ENCODE data around the gene RHCG. TPM values are rescaled to one million over a fixed set of nuclear protein-coding genes. Genes with fewer than 3 reads are reported as not detected.

Gene RHCG
- total RNA-seq, 1 experiment from 2014 or later = not detected

GRCh38 chr15:89483079-89483478 lies 13.3 kb downstream of the RHCG start:
- Histone ChIP-seq H3K4me1 (ENCODE audit: insufficient read depth, low read length) (peaks cover 14% of the 10 kb centered on the region), H3K4me3 (ENCODE audit: low read length) (no peak overlapping the region), H3K9me3 (ENCODE audit: low read length) (no peaks in the 10 kb centered on the region), H3F3A (ENCODE audit: low read length, unreplicated experiment) (no peaks in the 10 kb centered on the region), H3K9ac (ENCODE audit: low read length) (no peak overlapping the region), H3K27me3 (ENCODE audit: low read length) (no peaks in the 10 kb centered on the region), H3K9me2 (replicated peaks; ENCODE audit: low read length) (no peaks in the 10 kb centered on the region), H2AFZ (ENCODE audit: low read length) (no peak overlapping the region), H3K4me2 (ENCODE audit: low read length) (no peak overlapping the region), H4K20me1 (ENCODE audit: low read length) (no peaks in the 10 kb centered on the region), H3K27ac (ENCODE audit: low read length) (no peak overlapping the region), H3K79me2 (ENCODE audit: low read length) (no peaks in the 10 kb centered on the region), H3K36me3 (ENCODE audit: low read depth, low read length) (no peaks in the 10 kb centered on the region)
- ATAC-seq = no peak
- ChIA-PET CTCF (no interaction called here), POLR2A (ENCODE audit: unreplicated experiment) (no interaction called here)
- intact Hi-C loops (cut with micrococcal nuclease) = no loop called here
- BruUV-seq (replicated peaks) = no TSS peak
- TF ChIP-seq EZH2 (IDR thresholded peaks at IDR 0.05; ENCODE audit: low read length, unreplicated experiment) (no peak), EZH2phosphoT487 (IDR thresholded peaks at IDR 0.05; ENCODE audit: borderline replicate concordance, low read length) (no peak), CTCF (conservative IDR thresholded peaks at IDR 0.05; ENCODE audit: low read depth, low read length) (no peak)
- no peak for DNase-seq

- Histone ChIP-seq H3K9me2 (replicated peaks; ENCODE audit: low read length) (no peaks in the 10 kb centered on the region), H3K4me1 (ENCODE audit: insufficient read depth, low read length) (peaks cover 14% of the 10 kb centered on the region), H3K36me3 (ENCODE audit: low read depth, low read length) (no peaks in the 10 kb centered on the region), H3K4me2 (ENCODE audit: low read length) (no peak overlapping the region), H3K9me3 (ENCODE audit: low read length) (no peaks in the 10 kb centered on the region), H3K79me2 (ENCODE audit: low read length) (no peaks in the 10 kb centered on the region), H3K9ac (ENCODE audit: low read length) (no peak overlapping the region), H2AFZ (ENCODE audit: low read length) (no peak overlapping the region), H3K27me3 (ENCODE audit: low read length) (no peaks in the 10 kb centered on the region), H4K20me1 (ENCODE audit: low read length) (no peaks in the 10 kb centered on the region), H3K27ac (ENCODE audit: low read length) (no peak overlapping the region), H3K4me3 (ENCODE audit: low read length) (no peak overlapping the region), H3F3A (ENCODE audit: low read length, unreplicated experiment) (no peaks in the 10 kb centered on the region)
- intact Hi-C loops (cut with micrococcal nuclease) = no loop called here
- DNase-seq (no peak), ATAC-seq (no peak)
- no TSS peak for BruUV-seq (replicated peaks)
- CTCF ChIA-PET = no interaction called here
- POLR2A ChIA-PET (ENCODE audit: unreplicated experiment) = no interaction called here
- TF ChIP-seq CTCF (conservative IDR thresholded peaks at IDR 0.05; ENCODE audit: low read depth, low read length) = no peak
- no peak for TF ChIP-seq EZH2 (IDR thresholded peaks at IDR 0.05; ENCODE audit: low read length, unreplicated experiment)
- no peak for TF ChIP-seq EZH2phosphoT487 (IDR thresholded peaks at IDR 0.05; ENCODE audit: borderline replicate concordance, low read length)
These were observed 14.2 kb downstream of the RHCG start for GRCh38 chr15:89482139-89482538.

DNA sequence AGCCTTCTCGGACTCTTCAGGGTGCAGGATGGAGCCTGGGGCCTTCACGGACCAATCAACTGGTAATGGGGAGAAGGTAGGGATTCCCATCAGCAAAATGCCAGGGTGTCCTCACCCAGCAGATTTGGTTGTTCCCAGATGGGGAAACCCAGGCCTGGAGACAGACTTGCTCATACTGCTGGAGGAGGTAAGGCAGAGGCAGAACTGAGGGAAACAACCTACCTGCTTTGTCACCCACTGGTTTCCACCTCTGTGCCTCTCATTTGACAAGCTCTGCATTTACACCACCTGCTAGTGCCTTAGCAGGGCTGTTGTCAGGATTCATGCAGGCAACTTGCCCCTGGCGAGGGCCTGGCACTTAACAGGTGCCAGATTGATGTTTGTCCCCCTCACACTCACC lies 15.9 kb downstream of the RHCG start:
- TF ChIP-seq CTCF (conservative IDR thresholded peaks at IDR 0.05; ENCODE audit: low read depth, low read length) (no peak), EZH2 (IDR thresholded peaks at IDR 0.05; ENCODE audit: low read length, unreplicated experiment) (no peak), EZH2phosphoT487 (IDR thresholded peaks at IDR 0.05; ENCODE audit: borderline replicate concordance, low read length) (no peak)
- H3F3A ChIP-seq (ENCODE audit: low read length, unreplicated experiment) = no peaks in the 10 kb centered on the region
- no peak overlapping the region for H3K27ac ChIP-seq (ENCODE audit: low read length)
- no peak overlapping the region for H2AFZ ChIP-seq (ENCODE audit: low read length)
- no peak overlapping the region for H3K9ac ChIP-seq (ENCODE audit: low read length)
- no peaks in the 10 kb centered on the region for H3K9me2 ChIP-seq (replicated peaks; ENCODE audit: low read length)
- no peaks in the 10 kb centered on the region for H4K20me1 ChIP-seq (ENCODE audit: low read length)
- ChIA-PET CTCF (no interaction called here), POLR2A (ENCODE audit: unreplicated experiment) (no interaction called here)
- no peaks in the 10 kb centered on the region for H3K79me2 ChIP-seq (ENCODE audit: low read length)
- intact Hi-C loops (cut with micrococcal nuclease) = no loop called here
- H3K4me3 ChIP-seq (ENCODE audit: low read length) = no peak overlapping the region
- DNase-seq (no peak), ATAC-seq (no peak)
- peaks cover 6% of the 10 kb centered on the region for H3K4me1 ChIP-seq (ENCODE audit: insufficient read depth, low read length)
- H3K27me3 ChIP-seq (ENCODE audit: low read length) = no peaks in the 10 kb centered on the region
- H3K9me3 ChIP-seq (ENCODE audit: low read length) = no peaks in the 10 kb centered on the region
- BruUV-seq (replicated peaks) = no TSS peak
- H3K36me3 ChIP-seq (ENCODE audit: low read depth, low read length) = no peaks in the 10 kb centered on the region
- no peak overlapping the region for H3K4me2 ChIP-seq (ENCODE audit: low read length)
